ENCODE results near the gene MAP3K6.

MAP3K6 gene

GRCh38 chr1:27366411-27367159 is at the start of gene MAP3K6:
Gene MAP3K6 (minus strand): TSS chr1:27366961. CDS start chr1:27366597, 364 bp downstream.
- TF ChIP-seq CTCF (IDR thresholded peaks at IDR 0.05; ENCODE audit: borderline replicate concordance, control extremely low read depth, extremely low read depth, insufficient read depth, missing control alignments), result peak; percentile 69
- in situ Hi-C loops (cut with MboI; ENCODE audit: low sequenced_read_pairs, unreplicated experiment), result no loop called here
- DNase-seq (ENCODE audit: low spot score), result peak; percentile 80

GRCh38 chr1:27414091-27414490 is 47.3 kb upstream of the MAP3K6 start:
- DNase-seq (ENCODE audit: low spot score), result no peak
- no peak for TF ChIP-seq CTCF (IDR thresholded peaks at IDR 0.05; ENCODE audit: borderline replicate concordance, control extremely low read depth, extremely low read depth, insufficient read depth, missing control alignments)
- in situ Hi-C loops (cut with MboI; ENCODE audit: low sequenced_read_pairs, unreplicated experiment), result no loop called here

- DNase-seq (ENCODE audit: low spot score), result no peak
- TF ChIP-seq CTCF (IDR thresholded peaks at IDR 0.05; ENCODE audit: borderline replicate concordance, control extremely low read depth, extremely low read depth, insufficient read depth, missing control alignments), result no peak
- in situ Hi-C loops (cut with MboI; ENCODE audit: low sequenced_read_pairs, unreplicated experiment), result no loop called here
These were observed 46.2 kb upstream of the MAP3K6 start for GRCh38 chr1:27413004-27413403.

- DNase-seq (ENCODE audit: low spot score), result no peak
- TF ChIP-seq CTCF (IDR thresholded peaks at IDR 0.05; ENCODE audit: borderline replicate concordance, control extremely low read depth, extremely low read depth, insufficient read depth, missing control alignments), result no peak
- in situ Hi-C loops (cut with MboI; ENCODE audit: low sequenced_read_pairs, unreplicated experiment), result no loop called here
These were observed 45.7 kb upstream of the MAP3K6 start for GRCh38 chr1:27412502-27412901.

GRCh38 chr1:27410709-27411108 is 43.9 kb upstream of the MAP3K6 start:
- no peak for TF ChIP-seq CTCF (IDR thresholded peaks at IDR 0.05; ENCODE audit: borderline replicate concordance, control extremely low read depth, extremely low read depth, insufficient read depth, missing control alignments)
- in situ Hi-C loops (cut with MboI; ENCODE audit: low sequenced_read_pairs, unreplicated experiment), result no loop called here
- no peak for DNase-seq (ENCODE audit: low spot score)

GRCh38 chr1:27409669-27410068 is 42.9 kb upstream of the MAP3K6 start:
- DNase-seq (ENCODE audit: low spot score), result no peak
- in situ Hi-C loops (cut with MboI; ENCODE audit: low sequenced_read_pairs, unreplicated experiment), result no loop called here
- no peak for TF ChIP-seq CTCF (IDR thresholded peaks at IDR 0.05; ENCODE audit: borderline replicate concordance, control extremely low read depth, extremely low read depth, insufficient read depth, missing control alignments)

Data from GM13976 (cell line).